ENCODE data around the gene INSC.

Gene INSC

DNA sequence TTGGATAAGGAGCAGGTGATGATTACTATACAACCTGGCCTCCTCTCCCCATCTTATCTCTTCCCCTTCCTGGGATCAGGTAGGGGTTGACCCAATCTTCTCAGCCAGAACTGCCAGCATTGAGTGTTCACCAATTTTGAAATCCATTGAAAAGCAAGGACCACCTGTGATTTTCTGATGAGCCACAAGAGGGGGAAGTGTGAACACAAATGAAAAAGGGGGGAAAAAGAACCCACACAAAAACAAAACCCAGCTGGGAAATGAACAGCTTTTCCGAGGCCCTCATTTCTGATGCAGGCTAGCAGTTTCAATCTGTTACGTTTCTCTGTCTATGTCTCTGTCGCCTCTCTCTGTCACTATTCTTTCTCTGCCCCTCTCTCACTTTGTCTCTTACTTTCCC, 161.9 kb downstream of the INSC start:
- H3K9me3 ChIP-seq (ENCODE audit: low read length): no peaks in the 10 kb centered on the region
- no peak overlapping the region for H3K9ac ChIP-seq (ENCODE audit: low read length)
- no peaks in the 10 kb centered on the region for H3K79me2 ChIP-seq (ENCODE audit: insufficient read depth, low read length)
- H3K27me3 ChIP-seq (ENCODE audit: insufficient read depth, low read length): no peaks in the 10 kb centered on the region
- no peak overlapping the region for H3K27ac ChIP-seq (ENCODE audit: low read depth, low read length, poor library complexity, severe bottlenecking)
- H3F3A ChIP-seq (ENCODE audit: insufficient read depth, low read length): no peaks in the 10 kb centered on the region
- H3K4me1 ChIP-seq (ENCODE audit: insufficient read depth, low read length, severe bottlenecking): no peaks in the 10 kb centered on the region
- no peak overlapping the region for H3K4me2 ChIP-seq (ENCODE audit: low read length)
- H3K9me2 ChIP-seq (ENCODE audit: low read depth, low read length): no peaks in the 10 kb centered on the region
- TF ChIP-seq CTCF (IDR thresholded peaks at IDR 0.05; ENCODE audit: low read length) (peak; percentile 23; the same call in 1 of the 2 replicates), EZH2 (IDR thresholded peaks at IDR 0.05; ENCODE audit: borderline replicate concordance, low read length) (no peak)
- no peaks in the 10 kb centered on the region for H4K20me1 ChIP-seq (ENCODE audit: insufficient read depth, low read length)
- no peak overlapping the region for H2AFZ ChIP-seq (ENCODE audit: low read length)
- no peaks in the 10 kb centered on the region for H3K36me3 ChIP-seq (ENCODE audit: insufficient read depth, low read length)
- H3K4me3 ChIP-seq (ENCODE audit: low read depth, low read length, poor library complexity, severe bottlenecking): no peak overlapping the region

GRCh38 chr11:15278128-15278527, 163.4 kb downstream of the INSC start:
- Histone ChIP-seq H3K9ac (ENCODE audit: low read length) (no peak overlapping the region), H3K9me2 (ENCODE audit: low read depth, low read length) (no peaks in the 10 kb centered on the region), H3K27ac (ENCODE audit: low read depth, low read length, poor library complexity, severe bottlenecking) (no peak overlapping the region), H3K4me1 (ENCODE audit: insufficient read depth, low read length, severe bottlenecking) (no peaks in the 10 kb centered on the region), H3K36me3 (ENCODE audit: insufficient read depth, low read length) (no peaks in the 10 kb centered on the region), H4K20me1 (ENCODE audit: insufficient read depth, low read length) (no peaks in the 10 kb centered on the region), H2AFZ (ENCODE audit: low read length) (no peak overlapping the region), H3F3A (ENCODE audit: insufficient read depth, low read length) (no peaks in the 10 kb centered on the region), H3K79me2 (ENCODE audit: insufficient read depth, low read length) (no peaks in the 10 kb centered on the region), H3K27me3 (ENCODE audit: insufficient read depth, low read length) (no peaks in the 10 kb centered on the region), H3K4me2 (ENCODE audit: low read length) (no peak overlapping the region), H3K4me3 (ENCODE audit: low read depth, low read length, poor library complexity, severe bottlenecking) (no peak overlapping the region), H3K9me3 (ENCODE audit: low read length) (no peaks in the 10 kb centered on the region)
- TF ChIP-seq EZH2 (IDR thresholded peaks at IDR 0.05; ENCODE audit: borderline replicate concordance, low read length): no peak
- TF ChIP-seq CTCF (IDR thresholded peaks at IDR 0.05; ENCODE audit: low read length): no peak

DNA sequence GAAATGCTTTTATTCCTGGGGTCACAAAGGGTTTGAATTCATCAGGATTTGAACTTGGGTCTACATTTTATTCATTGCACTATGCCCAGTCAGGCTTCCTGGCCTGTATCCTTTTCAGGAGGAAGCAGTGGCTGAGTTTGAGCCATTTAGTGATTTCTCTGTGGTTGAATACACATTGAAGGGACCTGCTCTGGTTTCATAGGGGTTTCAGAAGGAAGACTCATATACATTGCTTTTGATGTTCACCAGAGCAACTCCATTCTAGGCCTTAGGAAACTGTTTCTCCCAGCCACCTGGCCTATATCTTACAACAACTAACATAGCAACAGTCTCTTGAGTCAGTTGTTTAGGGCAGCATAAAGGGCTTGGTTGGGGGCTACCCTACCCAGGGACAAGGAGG, 165.7 kb downstream of the INSC start:
- no peak overlapping the region for H3K4me2 ChIP-seq (ENCODE audit: low read length)
- no peak overlapping the region for H2AFZ ChIP-seq (ENCODE audit: low read length)
- no peaks in the 10 kb centered on the region for H3K4me1 ChIP-seq (ENCODE audit: insufficient read depth, low read length, severe bottlenecking)
- H3K36me3 ChIP-seq (ENCODE audit: insufficient read depth, low read length): no peaks in the 10 kb centered on the region
- no peak overlapping the region for H3K4me3 ChIP-seq (ENCODE audit: low read depth, low read length, poor library complexity, severe bottlenecking)
- no peaks in the 10 kb centered on the region for H4K20me1 ChIP-seq (ENCODE audit: insufficient read depth, low read length)
- H3K27me3 ChIP-seq (ENCODE audit: insufficient read depth, low read length): no peaks in the 10 kb centered on the region
- no peak overlapping the region for H3K27ac ChIP-seq (ENCODE audit: low read depth, low read length, poor library complexity, severe bottlenecking)
- TF ChIP-seq CTCF (IDR thresholded peaks at IDR 0.05; ENCODE audit: low read length) (no peak), EZH2 (IDR thresholded peaks at IDR 0.05; ENCODE audit: borderline replicate concordance, low read length) (no peak)
- no peaks in the 10 kb centered on the region for H3K9me3 ChIP-seq (ENCODE audit: low read length)
- H3K79me2 ChIP-seq (ENCODE audit: insufficient read depth, low read length): no peaks in the 10 kb centered on the region
- no peak overlapping the region for H3K9ac ChIP-seq (ENCODE audit: low read length)
- no peaks in the 10 kb centered on the region for H3K9me2 ChIP-seq (ENCODE audit: low read depth, low read length)
- no peaks in the 10 kb centered on the region for H3F3A ChIP-seq (ENCODE audit: insufficient read depth, low read length)

Data from OCI-LY1 (cell line).